Panc1 (cell line): ENCODE data around the gene CES3. TPM values are rescaled to one million over a fixed set of nuclear protein-coding genes. Genes with fewer than 3 reads are reported as not detected.
"Not testable (repeated sequence)": the region's sequence is repeated elsewhere in the genome, so short reads cannot be mapped to it uniquely, and the experiment has no call there.

Experiments used
- ATAC-seq: fragments of 200-7000 bp; cut with Tn5 transposase; 2 replicates; pipeline ENCODE4 v1.9.1; 2020; ENCODE audit warnings: mild to moderate bottlenecking, moderate library complexity
- BruUV-seq: library from RNA; stranded (reverse); fragments of 400-500 nt; replicated peaks from 2 replicates; lab custom pipeline; 2021; lab: Mats Ljungman, UMichigan
- CTCF ChIA-PET: fragments of 300-600 bp; sonication (Branson Sonifier 250); formaldehyde crosslinking; loops from one replicate; lab custom pipeline; 2022; ENCODE audit warnings: antibody characterized with exemption; lab: Charles Lee
- POLR2A ChIA-PET: fragments of 300-600 bp; sonication (Branson Sonifier 250); formaldehyde crosslinking; loops from one replicate; lab custom pipeline; 2022; ENCODE audit warnings: antibody characterized with exemption; lab: Charles Lee
- DNase-seq: peaks from one replicate; pipeline ENCODE4 v3.0.0-alpha.2; 2010; ENCODE audit warnings: low read depth, low spot score
- H3K27ac ChIP-seq: 2 replicates; pipeline ENCODE4 v1.5.1; 2011; ENCODE audit warnings: mild to moderate bottlenecking, low read length, inconsistent platforms
- H3K27me3 ChIP-seq: fragments of 200-500 bp; sonication (Bioruptor generic); 2 replicates; pipeline ENCODE4 v1.6.0; 2014; ENCODE audit warnings: low read length, inconsistent platforms; ENCODE audit not compliant: control insufficient read depth, insufficient read depth
- H3K36me3 ChIP-seq: fragments of 200-500 bp; sonication (Bioruptor generic); 2 replicates; pipeline ENCODE4 v1.5.1; 2014; ENCODE audit warnings: inconsistent platforms, mild to moderate bottlenecking, low read length, moderate library complexity; ENCODE audit not compliant: control insufficient read depth, insufficient read depth
- H3K4me1 ChIP-seq: 2 replicates; pipeline ENCODE4 v1.5.1; 2011; ENCODE audit warnings: inconsistent platforms, mild to moderate bottlenecking, low read length, moderate library complexity; ENCODE audit not compliant: control insufficient read depth, insufficient read depth
- H3K4me3 ChIP-seq, 2 experiments: 2 replicates each; pipeline ENCODE4 v1.5.1; 2011 to 2012; ENCODE audit warnings: low read depth in 2 of 2, low read length in 2 of 2, mild to moderate bottlenecking in 2 of 2, inconsistent platforms in 1 of 2, moderate library complexity in 1 of 2
- H3K9me3 ChIP-seq: fragments of 200-500 bp; sonication (Bioruptor generic); 2 replicates; pipeline ENCODE4 v1.5.1; 2014; ENCODE audit warnings: low read depth, mild to moderate bottlenecking, inconsistent platforms, low read length, moderate library complexity; ENCODE audit not compliant: control insufficient read depth, insufficient read depth
- CTCF ChIP-seq: fragments of 450-650 bp; IDR thresholded peaks from 2 replicates; pipeline ENCODE4 v1.5.1; 2017; ENCODE audit warnings: mild to moderate bottlenecking
- POLR2AphosphoS5 ChIP-seq: IDR thresholded peaks from 2 replicates; pipeline ENCODE4 v1.6.1; 2012; ENCODE audit warnings: mild to moderate bottlenecking, low read depth, low read length, moderate library complexity
- SIN3A ChIP-seq: IDR thresholded peaks from 2 replicates; pipeline ENCODE4 v1.6.1; 2012; ENCODE audit warnings: low read depth, mild to moderate bottlenecking, low read length, moderate library complexity, borderline replicate concordance; ENCODE audit not compliant: insufficient read depth
- TCF7L2 ChIP-seq: IDR thresholded peaks from 2 replicates; pipeline ENCODE4 v1.6.1; 2011; ENCODE audit warnings: mild to moderate bottlenecking, low read depth, low read length, inconsistent platforms
- in situ Hi-C: cut with HindIII; loops from 2 replicates; pipeline ENCODE4 v1.10.0; 2016; ENCODE audit warnings: low sequenced_read_pairs, low pct_unique_long_range_greater_than_20kb
- intact Hi-C: fragments of 100-400 bp; cut with micrococcal nuclease; formaldehyde crosslinking; loops from one replicate; pipeline ENCODE4 v1.10.0; 2022; ENCODE audit not compliant: unreplicated experiment
- total RNA-seq: library from RNA; stranded (reverse); gene quantifications from one replicate; pipeline ENCODE4 v1.2.1, GENCODE V29; 2021; ENCODE audit not compliant: unreplicated experiment
- TF ChIP-seq, protein P1 (sequence below), 2 experiments: IDR thresholded peaks; 2 replicates each; pipeline ENCODE4 v1.6.1; 2011 to 2012; ENCODE audit warnings: low read depth in 2 of 2, control low read depth in 1 of 2, low read length in 1 of 2, mild to moderate bottlenecking in 1 of 2, moderate library complexity in 1 of 2; ENCODE audit not compliant: insufficient read depth in 1 of 2

Gene CES3
- total RNA-seq, 1 experiment from 2014 or later, result not detected

DNA sequence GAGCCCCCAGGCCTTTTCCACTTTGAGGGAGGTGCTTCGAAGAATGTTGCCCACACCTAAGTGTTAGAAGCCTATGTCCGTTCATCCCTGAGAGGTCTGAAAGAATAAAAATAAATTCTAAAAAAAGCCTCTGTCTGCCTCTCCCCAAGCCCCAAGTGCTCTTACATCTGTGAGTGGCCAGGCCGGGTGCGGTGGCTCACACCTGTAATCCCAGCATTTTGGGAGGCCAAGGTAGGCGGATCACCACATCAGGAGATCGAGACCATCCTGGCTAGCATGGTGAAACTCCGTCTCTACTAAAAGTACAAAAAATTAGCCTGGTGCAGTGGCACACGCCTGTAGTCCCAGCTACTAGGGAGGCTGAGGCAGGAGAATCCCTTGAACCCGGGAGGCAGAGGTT, 16.1 kb upstream of the CES3 start:
- H3K4me1 ChIP-seq, H3K27ac ChIP-seq, H3K36me3 ChIP-seq, CTCF ChIA-PET, H3K27me3 ChIP-seq, H3K4me3 ChIP-seq, BruUV-seq, ATAC-seq, in situ Hi-C loops, POLR2A ChIA-PET, H3K9me3 ChIP-seq, DNase-seq: not testable (repeated sequence)
- intact Hi-C loops, result loop anchor here (5.0 kb wide), 1 partner anchor 48 kb away; no protein-coding TSS in a partner anchor

DNA sequence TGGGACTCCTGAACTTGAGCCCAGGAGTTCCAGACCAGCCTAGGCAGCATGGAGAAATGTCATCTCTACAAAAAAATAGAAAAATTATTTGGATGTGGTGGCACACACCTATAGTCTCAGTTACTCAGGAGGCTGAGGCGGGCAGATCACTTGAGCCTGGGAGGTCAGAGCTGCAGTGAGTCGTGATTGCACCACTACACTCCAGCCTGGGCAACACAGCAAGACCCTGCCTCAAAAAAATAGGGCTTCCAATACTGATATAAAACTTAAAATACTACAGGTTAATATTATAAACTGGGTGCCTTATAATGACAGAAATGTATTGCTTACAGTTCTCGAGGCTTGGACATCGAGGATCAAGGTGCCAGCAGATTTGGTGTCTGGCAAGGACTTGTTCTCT, 15.1 kb upstream of the CES3 start:
- POLR2A ChIA-PET, result no interaction called here

More for the DNA sequence above, 15.1 kb upstream of the CES3 start:
- Histone ChIP-seq H3K9me3 (no peaks in the 10 kb centered on the region), H3K27ac (no peak overlapping the region), H3K27me3 (no peaks in the 10 kb centered on the region), H3K4me1 (no peaks in the 10 kb centered on the region), H3K4me3 (no peak overlapping the region), H3K36me3 (no peaks in the 10 kb centered on the region)
- no peak for DNase-seq
- no peak for ATAC-seq
- no TSS peak for BruUV-seq
- intact Hi-C loops (loop anchor here (5.0 kb wide), 1 partner anchor 49 kb away; no protein-coding TSS in a partner anchor), in situ Hi-C loops (no loop called here)
- TF ChIP-seq SIN3A (no peak), TCF7L2 (no peak), CTCF (no peak), POLR2AphosphoS5 (no peak)
- TF ChIP-seq, protein P1, sequence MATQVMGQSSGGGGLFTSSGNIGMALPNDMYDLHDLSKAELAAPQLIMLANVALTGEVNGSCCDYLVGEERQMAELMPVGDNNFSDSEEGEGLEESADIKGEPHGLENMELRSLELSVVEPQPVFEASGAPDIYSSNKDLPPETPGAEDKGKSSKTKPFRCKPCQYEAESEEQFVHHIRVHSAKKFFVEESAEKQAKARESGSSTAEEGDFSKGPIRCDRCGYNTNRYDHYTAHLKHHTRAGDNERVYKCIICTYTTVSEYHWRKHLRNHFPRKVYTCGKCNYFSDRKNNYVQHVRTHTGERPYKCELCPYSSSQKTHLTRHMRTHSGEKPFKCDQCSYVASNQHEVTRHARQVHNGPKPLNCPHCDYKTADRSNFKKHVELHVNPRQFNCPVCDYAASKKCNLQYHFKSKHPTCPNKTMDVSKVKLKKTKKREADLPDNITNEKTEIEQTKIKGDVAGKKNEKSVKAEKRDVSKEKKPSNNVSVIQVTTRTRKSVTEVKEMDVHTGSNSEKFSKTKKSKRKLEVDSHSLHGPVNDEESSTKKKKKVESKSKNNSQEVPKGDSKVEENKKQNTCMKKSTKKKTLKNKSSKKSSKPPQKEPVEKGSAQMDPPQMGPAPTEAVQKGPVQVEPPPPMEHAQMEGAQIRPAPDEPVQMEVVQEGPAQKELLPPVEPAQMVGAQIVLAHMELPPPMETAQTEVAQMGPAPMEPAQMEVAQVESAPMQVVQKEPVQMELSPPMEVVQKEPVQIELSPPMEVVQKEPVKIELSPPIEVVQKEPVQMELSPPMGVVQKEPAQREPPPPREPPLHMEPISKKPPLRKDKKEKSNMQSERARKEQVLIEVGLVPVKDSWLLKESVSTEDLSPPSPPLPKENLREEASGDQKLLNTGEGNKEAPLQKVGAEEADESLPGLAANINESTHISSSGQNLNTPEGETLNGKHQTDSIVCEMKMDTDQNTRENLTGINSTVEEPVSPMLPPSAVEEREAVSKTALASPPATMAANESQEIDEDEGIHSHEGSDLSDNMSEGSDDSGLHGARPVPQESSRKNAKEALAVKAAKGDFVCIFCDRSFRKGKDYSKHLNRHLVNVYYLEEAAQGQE (IDR thresholded peaks at IDR 0.05; ENCODE audit: insufficient read depth in 1 of 2, low read depth in 2 of 2, low read length in 1 of 2), result no peak
- CTCF ChIA-PET, result interaction anchor here (0.7 kb wide), 1 partner anchor 17 kb away, joined by 5 read pairs; no protein-coding TSS in a partner anchor
